ENCODE data around the gene TNRC6C. TPM values are rescaled to one million over a fixed set of nuclear protein-coding genes. Genes with fewer than 3 reads are reported as not detected.

Gene TNRC6C
- total and polyA plus RNA-seq, 9 of the 15 experiments (the other 6 are each of a cell fraction or from before 2014, with no cell fraction given) = 0.20 to 4.9 (median 2.3) TPM

- no peak for TF ChIP-seq REST (IDR thresholded peaks at IDR 0.05; ENCODE audit: borderline replicate concordance)
- TF ChIP-seq REST (CRISPR knock-in tag; IDR thresholded peaks at IDR 0.05; ENCODE audit: low read depth) = no peak
- TF ChIP-seq ZNF695 (CRISPR knock-in tag; IDR thresholded peaks at IDR 0.05) = no peak
- no peak for TF ChIP-seq PHTF2 (CRISPR knock-in tag; IDR thresholded peaks at IDR 0.05)
- TF ChIP-seq ZNF766 (CRISPR knock-in tag; conservative IDR thresholded peaks at IDR 0.05) = no peak
- no peak for TF ChIP-seq KAT8 (IDR thresholded peaks at IDR 0.05; ENCODE audit: low read depth)
- TF ChIP-seq TEAD4 (IDR thresholded peaks at IDR 0.05; ENCODE audit: low read length) = no peak
- no peak for TF ChIP-seq TEAD4 (CRISPR knock-in tag; IDR thresholded peaks at IDR 0.05; ENCODE audit: borderline replicate concordance)
- no peak for TF ChIP-seq FOXJ2 (tag; IDR thresholded peaks at IDR 0.05)
- no peak for TF ChIP-seq ZNF354B (CRISPR knock-in tag; IDR thresholded peaks at IDR 0.05)
- no peak for TF ChIP-seq JUND (IDR thresholded peaks at IDR 0.05; ENCODE audit: borderline replicate concordance, low read depth, low read length)
- no peak for TF ChIP-seq JUND (tag; IDR thresholded peaks at IDR 0.05; ENCODE audit: borderline replicate concordance, low read depth, low read length)
- TF ChIP-seq ZNF184 (CRISPR knock-in tag; IDR thresholded peaks at IDR 0.05) = no peak
Measured at GRCh38 chr17:78069695-78070094, 111.2 kb downstream of the TNRC6C start (continued).
